ENCODE data around the gene DNAJC17. TPM values are rescaled to one million over a fixed set of nuclear protein-coding genes. Genes with fewer than 3 reads are reported as not detected.
A peak's percentile ranks its signal among the peaks of the same experiment; 100 is the strongest.

The DNAJC17 gene
- total and polyA plus RNA-seq, 2 of the 13 experiments (the other 11 are each of a cell fraction or from before 2014, with no cell fraction given), result 22.2 to 26.5 TPM

DNA sequence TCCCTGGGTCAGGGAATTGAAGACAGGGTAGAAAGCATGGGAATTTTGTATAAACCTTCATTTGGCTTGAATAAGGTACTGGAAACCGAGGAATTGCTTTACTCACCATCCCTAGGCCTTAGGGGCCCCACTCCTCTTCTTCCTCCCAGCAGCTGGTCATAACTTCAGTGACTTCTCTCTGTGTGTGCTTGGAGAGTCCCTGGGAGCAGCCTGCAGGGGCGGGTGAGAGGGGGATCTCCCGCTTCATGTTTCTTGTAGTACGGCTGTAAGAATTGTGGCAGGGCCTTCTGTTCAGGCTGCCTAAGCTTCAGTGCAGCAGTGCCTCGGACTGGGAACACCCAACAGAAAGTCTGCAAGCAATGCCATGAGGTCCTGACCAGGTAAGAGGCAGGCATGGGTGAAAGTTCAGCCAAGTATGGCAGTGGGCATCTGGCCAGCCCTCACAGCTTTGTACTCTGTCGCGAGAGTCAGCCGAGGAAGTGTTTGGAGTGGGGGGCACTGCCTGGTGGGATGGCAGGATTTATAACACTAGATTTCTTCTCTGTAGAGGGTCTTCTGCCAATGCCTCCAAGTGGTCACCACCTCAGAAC is 1.7 kb upstream of the DNAJC17 start:
- in situ Hi-C loops (cut with HindIII; ENCODE audit: extremely low pct_ligation_motif_present, low pct_unique_long_range_greater_than_20kb) (no loop called here), intact Hi-C loops (cut with micrococcal nuclease; ENCODE audit: unreplicated experiment) (no loop called here)
- Histone ChIP-seq H3K27me3 (ENCODE audit: control insufficient read depth in 1 of 2, insufficient read depth in 2 of 2, low read length in 2 of 2) (no peaks in the 10 kb centered on the region; a peak in 1 of 5 replicates), H3K36me3 (replicated peaks in 1 of 2; ENCODE audit: control insufficient read depth in 1 of 2, insufficient read depth in 2 of 2, low read length in 2 of 2) (peaks cover 7 to 22% of the 10 kb centered on the region in 2 experiments), H3K9ac (ENCODE audit: insufficient read depth, low read depth, low read length) (0 out of 2 replicates have a peak overlapping the region, but pooled peaks have one; percentile 81), H3K9me3 (ENCODE audit: low read length) (no peaks in the 10 kb centered on the region), H2AFZ (ENCODE audit: low read length) (no peak overlapping the region), H3K79me2 (ENCODE audit: insufficient read depth, low read length) (peaks cover 18% of the 10 kb centered on the region), H3K4me2 (ENCODE audit: low read depth, low read length) (peak overlapping the region; percentile 97), H3K27ac (ENCODE audit: extremely low read length, insufficient read depth, low read length) (no peak overlapping the region), H3K4me3 (replicated peaks in 1 of 3; ENCODE audit: insufficient read depth in 1 of 3, low read depth in 2 of 3, low read length in 3 of 3) (no peak overlapping the region), H3K4me1 (ENCODE audit: insufficient read depth, low read length) (peaks cover 26% of the 10 kb centered on the region), H4K20me1 (ENCODE audit: insufficient read depth, low read length) (no peaks in the 10 kb centered on the region)
- ATAC-seq (no peak), FAIRE-seq (no peak), DNase-seq (ENCODE audit: low spot score) (no peak)
- no peak for TF ChIP-seq ZSCAN29 (CRISPR knock-in tag; conservative IDR thresholded peaks at IDR 0.05)
- TF ChIP-seq ZNF616 (CRISPR knock-in tag; IDR thresholded peaks at IDR 0.05; ENCODE audit: low read depth), result no peak
- no peak for TF ChIP-seq HMG20B (CRISPR knock-in tag; conservative IDR thresholded peaks at IDR 0.05)
- TF ChIP-seq ZKSCAN1 (IDR thresholded peaks at IDR 0.05; ENCODE audit: low read length), result no peak
- TF ChIP-seq ZNF777 (CRISPR knock-in tag; IDR thresholded peaks at IDR 0.05), result no peak
- no peak for TF ChIP-seq ZNF136 (CRISPR knock-in tag; IDR thresholded peaks at IDR 0.05; ENCODE audit: low read depth)
- TF ChIP-seq ZNF780A (CRISPR knock-in tag; IDR thresholded peaks at IDR 0.05), result no peak
- no peak for TF ChIP-seq ZNF484 (CRISPR knock-in tag; IDR thresholded peaks at IDR 0.05; ENCODE audit: borderline replicate concordance, low read depth)
- no peak for TF ChIP-seq POLR2A (IDR thresholded peaks at IDR 0.05; ENCODE audit: insufficient read depth in 1 of 2, low read depth in 2 of 2, low read length in 2 of 2)
- TF ChIP-seq ZNF207 (IDR thresholded peaks at IDR 0.05; ENCODE audit: borderline replicate concordance), result no peak
- no peak for TF ChIP-seq CHD4 (IDR thresholded peaks at IDR 0.05; ENCODE audit: borderline replicate concordance, low read length)
- CTCF ChIA-PET (ENCODE audit: low intra/inter-chr PET ratio, low total read pairs), result no interaction called here
- POLR2A ChIA-PET, result no interaction called here
- BruUV-seq (replicated peaks), result no TSS peak
- WGBS (ENCODE audit: low lambda C conversion rate), result 85% methylated on average over 5 of the region's 8 CpGs

Measured in HepG2 (cell line).